ENCODE data around the gene UTP15.

GRCh38 chr5:73545403-73545779 is 20.2 kb upstream of the UTP15 start:
- no peak for TF ChIP-seq TOX (CRISPR knock-in tag; IDR thresholded peaks at IDR 0.05; ENCODE audit: borderline replicate concordance)
- TF ChIP-seq, protein P1, sequence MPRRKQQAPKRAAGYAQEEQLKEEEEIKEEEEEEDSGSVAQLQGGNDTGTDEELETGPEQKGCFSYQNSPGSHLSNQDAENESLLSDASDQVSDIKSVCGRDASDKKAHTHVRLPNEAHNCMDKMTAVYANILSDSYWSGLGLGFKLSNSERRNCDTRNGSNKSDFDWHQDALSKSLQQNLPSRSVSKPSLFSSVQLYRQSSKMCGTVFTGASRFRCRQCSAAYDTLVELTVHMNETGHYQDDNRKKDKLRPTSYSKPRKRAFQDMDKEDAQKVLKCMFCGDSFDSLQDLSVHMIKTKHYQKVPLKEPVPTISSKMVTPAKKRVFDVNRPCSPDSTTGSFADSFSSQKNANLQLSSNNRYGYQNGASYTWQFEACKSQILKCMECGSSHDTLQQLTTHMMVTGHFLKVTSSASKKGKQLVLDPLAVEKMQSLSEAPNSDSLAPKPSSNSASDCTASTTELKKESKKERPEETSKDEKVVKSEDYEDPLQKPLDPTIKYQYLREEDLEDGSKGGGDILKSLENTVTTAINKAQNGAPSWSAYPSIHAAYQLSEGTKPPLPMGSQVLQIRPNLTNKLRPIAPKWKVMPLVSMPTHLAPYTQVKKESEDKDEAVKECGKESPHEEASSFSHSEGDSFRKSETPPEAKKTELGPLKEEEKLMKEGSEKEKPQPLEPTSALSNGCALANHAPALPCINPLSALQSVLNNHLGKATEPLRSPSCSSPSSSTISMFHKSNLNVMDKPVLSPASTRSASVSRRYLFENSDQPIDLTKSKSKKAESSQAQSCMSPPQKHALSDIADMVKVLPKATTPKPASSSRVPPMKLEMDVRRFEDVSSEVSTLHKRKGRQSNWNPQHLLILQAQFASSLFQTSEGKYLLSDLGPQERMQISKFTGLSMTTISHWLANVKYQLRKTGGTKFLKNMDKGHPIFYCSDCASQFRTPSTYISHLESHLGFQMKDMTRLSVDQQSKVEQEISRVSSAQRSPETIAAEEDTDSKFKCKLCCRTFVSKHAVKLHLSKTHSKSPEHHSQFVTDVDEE (CRISPR knock-in tag; IDR thresholded peaks at IDR 0.05) = no peak
- TF ChIP-seq ZFP30 (CRISPR knock-in tag; IDR thresholded peaks at IDR 0.05) = no peak
- TF ChIP-seq ZC3H10 (CRISPR knock-in tag; IDR thresholded peaks at IDR 0.05) = no peak
- TF ChIP-seq CSDC2 (CRISPR knock-in tag; IDR thresholded peaks at IDR 0.05) = no peak
- TF ChIP-seq, protein P2, sequence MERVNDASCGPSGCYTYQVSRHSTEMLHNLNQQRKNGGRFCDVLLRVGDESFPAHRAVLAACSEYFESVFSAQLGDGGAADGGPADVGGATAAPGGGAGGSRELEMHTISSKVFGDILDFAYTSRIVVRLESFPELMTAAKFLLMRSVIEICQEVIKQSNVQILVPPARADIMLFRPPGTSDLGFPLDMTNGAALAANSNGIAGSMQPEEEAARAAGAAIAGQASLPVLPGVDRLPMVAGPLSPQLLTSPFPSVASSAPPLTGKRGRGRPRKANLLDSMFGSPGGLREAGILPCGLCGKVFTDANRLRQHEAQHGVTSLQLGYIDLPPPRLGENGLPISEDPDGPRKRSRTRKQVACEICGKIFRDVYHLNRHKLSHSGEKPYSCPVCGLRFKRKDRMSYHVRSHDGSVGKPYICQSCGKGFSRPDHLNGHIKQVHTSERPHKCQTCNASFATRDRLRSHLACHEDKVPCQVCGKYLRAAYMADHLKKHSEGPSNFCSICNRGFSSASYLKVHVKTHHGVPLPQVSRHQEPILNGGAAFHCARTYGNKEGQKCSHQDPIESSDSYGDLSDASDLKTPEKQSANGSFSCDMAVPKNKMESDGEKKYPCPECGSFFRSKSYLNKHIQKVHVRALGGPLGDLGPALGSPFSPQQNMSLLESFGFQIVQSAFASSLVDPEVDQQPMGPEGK (CRISPR knock-in tag; IDR thresholded peaks at IDR 0.05; ENCODE audit: borderline replicate concordance) = no peak
- no peak for TF ChIP-seq ZFP3 (CRISPR knock-in tag; IDR thresholded peaks at IDR 0.05)

All from SK-N-SH treated with all-trans-retinoic acid at 6 μM for 48 hours (cell line).